NCI-H128 (cell line): ENCODE results near the gene TRIM29.
A peak's percentile ranks its signal among the peaks of the same experiment; 100 is the strongest.

Source experiments
- DNase-seq: peaks from one replicate; lab custom pipeline; 2025; ENCODE audit not compliant: unreplicated experiment; lab: John Stamatoyannopoulos, UW

The TRIM29 gene

DNA sequence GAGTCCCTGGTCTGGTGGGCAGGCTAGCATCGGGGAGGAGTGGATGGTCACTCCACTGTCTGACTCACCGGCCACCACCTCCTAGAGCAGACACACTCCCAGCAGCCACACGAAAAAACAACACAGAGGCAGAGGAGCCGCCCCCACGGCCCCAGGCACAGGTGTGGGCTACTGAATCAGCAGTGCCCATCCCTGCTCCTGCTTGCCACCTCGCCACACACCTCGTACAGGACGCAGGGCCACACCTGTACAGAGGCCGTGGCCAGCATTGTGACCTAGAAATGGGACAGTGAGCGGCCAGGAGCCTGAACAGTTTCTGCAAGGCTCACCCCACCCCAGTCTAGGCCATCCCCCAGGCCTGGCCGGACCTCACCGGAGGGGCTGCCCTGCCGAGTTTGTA is 14.0 kb downstream of the TRIM29 start:
- DNase-seq = no peak

DNA sequence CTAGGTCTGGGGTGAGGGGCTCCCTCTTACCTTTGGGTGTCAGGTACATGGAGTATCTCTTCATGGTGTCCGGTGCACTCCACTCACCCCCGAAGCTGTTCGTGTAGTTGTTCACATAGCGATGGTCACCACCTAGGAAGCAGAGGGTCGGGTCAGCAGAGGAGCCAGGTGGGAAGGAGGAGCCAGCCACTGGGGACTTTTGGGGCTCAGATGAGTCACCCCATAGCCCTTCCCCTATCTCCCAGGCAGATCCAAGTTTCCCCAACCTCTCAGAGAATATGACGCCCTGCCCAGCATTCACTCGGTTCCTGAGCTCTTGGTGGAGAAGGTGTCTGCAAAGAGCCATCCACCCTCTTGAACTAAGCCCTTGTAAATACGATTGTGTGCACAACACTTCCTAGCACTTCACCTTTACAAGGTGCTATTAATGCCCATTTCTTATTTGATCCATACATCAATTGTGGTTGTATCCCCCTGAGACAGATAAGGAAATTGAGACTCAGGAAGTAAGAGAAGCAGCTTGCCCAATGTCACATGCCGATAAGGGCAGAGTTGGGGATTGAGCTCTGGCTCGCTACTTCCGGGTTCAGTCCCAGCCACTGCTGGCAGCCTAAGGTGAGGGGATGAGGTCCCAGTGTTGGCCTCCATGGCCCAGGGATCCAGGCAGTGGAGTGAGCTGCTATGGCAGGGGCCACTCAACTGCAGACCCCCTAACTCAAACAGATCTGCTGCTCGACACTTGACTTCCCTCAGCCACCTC is 14.8 kb downstream of the TRIM29 start:
- DNase-seq = no peak

DNA sequence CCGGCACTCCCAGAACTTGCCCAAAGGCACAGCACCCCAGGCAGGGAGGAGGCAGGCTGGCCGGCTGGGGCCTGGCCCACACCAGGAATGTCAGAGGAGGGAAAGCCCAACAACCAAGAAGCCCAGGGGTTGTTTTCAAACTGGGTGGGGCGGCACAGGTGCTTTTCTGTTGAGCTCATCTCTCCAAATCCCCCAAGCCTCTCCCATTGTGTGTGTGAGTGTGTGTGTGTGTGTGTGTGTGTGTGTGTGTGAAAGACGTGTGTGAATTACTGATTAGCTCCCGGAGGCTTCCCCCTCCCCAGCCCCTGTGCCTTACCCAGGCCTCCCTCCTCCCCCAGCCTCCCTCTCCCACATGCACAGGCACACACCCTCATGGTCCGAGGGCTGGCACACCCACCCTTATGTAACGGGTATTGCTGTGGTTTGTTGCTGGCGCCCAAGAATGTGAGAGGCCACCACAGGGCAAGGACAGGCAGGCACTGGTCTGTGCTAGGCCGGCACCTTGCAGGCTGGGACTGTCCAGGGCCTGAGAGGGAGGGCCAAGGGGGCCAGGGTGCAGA is 15.9 kb downstream of the TRIM29 start:
- no peak for DNase-seq

DNA sequence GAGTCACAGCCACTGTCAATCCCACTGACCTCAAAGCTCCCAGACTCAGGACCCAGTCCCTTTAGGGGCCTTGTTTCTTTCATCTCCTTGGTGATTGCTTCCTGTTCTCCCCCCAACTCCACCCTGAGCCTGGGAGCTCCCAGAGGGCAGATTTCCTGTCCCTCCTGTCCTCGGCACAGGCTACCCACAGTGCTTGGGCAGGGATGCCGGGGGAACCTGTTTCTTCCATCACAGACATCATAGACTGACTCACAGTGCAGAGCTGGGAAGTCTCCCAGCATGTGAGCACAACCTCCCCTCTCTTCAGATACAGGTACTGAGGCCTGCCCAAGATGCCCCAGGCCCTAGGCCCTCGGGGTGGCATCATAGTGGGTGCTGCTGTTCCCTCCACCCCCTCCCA is 16.6 kb downstream of the TRIM29 start:
- DNase-seq = no peak

DNA sequence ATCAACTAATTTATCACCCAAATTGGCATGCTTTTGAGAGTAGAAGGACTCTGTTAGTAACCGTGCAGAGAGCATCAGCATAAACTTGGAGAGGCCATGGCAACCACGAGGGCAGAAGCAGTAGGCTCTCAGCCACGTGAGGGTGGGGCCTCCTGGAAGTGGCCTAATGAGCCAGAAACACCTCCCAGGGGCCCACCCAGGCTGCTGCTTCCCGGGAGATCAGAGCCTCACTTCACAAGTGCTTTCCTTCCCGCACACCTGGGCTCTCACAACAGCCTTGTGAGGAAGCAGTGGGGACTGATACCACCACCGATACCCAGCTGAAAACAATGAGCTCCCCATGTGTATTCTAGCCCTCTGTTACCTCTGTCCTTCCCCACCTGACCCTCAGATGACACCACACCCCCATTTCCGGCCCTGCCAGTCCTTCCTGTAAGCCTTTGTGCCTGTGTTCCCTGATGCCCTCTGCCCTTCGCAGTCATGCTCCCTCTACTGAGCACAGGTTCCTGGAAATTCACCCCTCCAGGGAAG is 17.0 kb downstream of the TRIM29 start:
- DNase-seq = no peak

DNA sequence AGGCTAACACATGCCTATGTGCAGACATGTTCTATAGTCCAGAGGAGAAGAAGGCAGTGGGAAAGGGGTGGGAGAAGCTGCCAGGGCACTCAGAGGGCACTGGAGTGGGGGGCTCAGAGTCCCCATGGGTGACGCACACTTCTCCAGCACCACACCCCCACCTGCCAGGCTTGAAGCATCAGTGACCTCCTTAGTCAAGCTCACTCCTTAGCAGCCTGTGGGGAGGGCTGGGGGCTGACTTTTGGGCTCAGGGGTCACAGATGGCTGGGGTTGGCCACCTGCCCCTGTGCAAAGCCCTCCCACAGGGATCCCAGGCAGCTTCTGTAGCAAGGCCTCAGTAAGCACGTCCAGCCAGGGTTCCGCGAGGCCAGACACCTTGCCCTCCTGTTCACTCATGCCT is 18.8 kb downstream of the TRIM29 start:
- no peak for DNase-seq

DNA sequence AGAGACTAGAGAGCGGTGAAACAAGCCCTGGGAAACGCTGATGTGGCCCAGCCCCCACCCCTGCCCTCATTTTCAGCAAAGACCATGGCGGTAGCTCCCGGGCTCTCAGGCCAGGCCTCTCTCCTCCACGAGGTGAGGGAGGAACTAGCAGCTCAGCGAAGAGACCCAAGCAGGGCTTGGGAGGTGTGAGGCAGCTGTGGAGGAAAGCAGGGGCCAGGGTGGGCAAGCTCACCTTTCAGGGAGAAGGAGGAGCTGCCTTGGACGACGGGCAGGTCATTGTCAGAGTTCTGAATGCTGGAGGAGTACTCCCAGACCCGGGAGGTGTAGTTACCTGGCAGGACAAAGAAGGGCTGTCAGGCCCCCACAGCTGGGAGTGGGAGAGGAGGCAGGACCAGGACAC is 19.9 kb downstream of the TRIM29 start:
- no peak for DNase-seq

DNA sequence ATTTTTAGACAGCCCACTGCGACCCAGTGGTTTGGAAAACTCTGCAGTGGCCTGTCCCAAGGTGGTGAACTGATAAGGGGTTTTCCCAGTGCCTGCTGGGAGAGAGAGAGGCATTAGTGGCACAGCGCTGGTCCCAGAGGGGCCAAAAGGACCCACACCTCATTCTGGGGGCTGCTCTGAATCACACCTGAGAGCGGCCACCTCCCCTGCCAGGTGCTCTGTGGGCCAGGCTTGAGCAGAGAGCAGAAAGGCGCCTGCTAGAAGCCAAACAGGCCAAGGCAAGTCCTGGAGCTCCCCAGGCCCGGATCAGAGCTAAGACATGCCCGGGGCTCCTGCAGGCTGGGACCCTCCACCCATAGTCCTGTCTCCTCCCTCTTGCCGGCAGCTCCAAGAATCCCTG is 20.9 kb downstream of the TRIM29 start:
- no peak for DNase-seq

DNA sequence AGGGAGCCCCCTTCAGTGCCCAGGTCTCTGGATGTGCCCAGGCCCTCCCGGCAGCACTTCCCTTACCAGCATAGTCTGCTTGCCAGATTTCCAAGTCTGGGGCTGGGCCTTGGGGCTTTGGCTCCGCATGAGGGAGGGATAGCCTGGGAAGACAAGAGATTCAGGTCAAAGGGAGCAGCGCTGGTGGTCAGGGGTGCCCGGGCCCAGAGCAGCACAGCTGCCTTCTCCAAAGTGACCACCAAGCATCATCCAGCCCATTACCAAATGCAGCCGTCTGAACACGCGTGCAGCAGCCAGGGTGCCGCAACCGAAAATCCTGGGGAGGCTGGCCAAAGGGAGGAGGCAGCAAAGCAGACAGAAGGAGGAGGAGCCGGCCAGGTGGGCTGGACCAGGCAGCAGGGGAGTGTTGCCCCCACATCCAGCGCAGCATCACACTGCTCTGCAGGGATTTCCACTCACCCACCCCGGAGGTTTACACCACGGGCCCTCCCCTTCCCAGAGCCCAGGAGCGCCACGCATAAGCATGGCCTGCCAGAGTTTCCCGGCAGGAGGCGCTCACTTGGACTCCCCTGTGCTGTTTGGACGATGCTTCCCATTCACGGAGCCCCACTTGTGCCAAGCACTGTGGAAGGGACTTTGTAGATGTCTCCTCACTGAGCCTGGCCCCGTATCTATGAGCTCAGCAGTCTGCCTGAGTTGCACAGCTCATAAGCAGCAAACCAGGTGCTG is 22.5 kb downstream of the TRIM29 start:
- DNase-seq = no peak

DNA sequence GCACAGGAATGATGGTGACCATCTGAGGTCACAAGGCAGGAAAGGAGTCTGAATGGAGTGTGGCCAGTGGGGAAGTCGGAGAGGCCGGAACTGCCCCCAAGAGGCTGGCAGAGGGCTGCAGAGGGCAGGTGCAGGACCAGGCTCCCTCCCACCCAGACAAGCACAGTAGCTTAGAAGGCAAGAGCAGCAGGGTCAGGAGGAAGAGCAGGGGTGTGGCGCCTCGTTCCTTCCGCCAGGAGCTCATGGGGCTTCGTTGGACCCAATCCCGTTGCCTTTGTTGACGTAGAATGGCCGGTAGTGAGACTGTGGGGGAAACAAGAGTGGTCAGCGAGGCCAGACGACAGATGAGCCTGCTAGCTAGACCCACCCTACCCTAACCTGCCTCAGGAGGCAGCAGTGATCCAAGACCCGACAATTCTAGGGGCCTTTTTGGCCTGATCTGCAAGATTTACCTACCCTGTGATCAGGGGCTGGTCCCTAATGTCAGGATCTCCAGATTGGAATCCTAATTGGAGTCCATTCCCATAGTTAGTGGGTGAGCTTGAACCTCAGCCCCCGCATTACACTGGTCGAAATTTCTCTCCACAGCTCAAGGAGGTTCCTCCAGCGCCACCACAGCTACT is 25.6 kb downstream of the TRIM29 start:
- no peak for DNase-seq

DNA sequence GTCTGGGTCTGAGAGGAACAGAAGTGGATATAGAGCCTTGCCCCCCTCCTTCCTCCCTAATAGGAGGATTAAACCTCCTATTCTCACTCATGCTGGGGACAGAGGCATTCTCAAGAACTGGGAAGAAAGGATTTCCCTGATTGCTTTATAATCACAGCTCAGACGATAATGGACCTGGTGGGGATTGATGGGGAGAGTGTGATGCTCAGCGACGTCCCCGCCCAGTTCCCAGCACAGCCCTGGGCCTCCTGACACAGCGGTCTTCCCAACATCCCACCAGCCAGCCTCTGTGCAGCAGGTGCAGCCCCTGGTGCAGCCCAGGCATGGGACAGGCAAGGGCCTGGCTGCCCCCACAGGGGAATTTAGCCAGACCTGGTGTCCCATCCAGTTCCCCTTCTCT is 28.4 kb downstream of the TRIM29 start:
- no peak for DNase-seq

DNA sequence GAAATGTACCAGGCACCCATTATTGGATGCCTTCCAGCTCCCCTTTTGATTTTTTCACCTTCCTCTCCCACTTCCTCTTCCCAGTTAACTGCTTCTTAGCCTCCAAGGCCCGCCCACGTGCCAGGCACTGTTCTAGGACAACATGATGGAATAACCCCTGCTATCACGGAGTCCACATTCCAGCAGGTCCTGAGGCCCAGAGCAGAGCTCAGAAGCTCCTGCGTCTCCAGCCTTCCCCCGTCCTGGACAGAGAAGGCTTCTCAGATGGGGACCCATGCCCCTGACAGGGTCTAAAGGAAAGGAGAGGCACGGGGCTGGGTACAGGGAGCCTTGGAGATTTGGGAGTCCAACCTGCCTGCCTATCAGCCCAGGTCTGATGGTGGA is 29.1 kb downstream of the TRIM29 start:
- no peak for DNase-seq

DNA sequence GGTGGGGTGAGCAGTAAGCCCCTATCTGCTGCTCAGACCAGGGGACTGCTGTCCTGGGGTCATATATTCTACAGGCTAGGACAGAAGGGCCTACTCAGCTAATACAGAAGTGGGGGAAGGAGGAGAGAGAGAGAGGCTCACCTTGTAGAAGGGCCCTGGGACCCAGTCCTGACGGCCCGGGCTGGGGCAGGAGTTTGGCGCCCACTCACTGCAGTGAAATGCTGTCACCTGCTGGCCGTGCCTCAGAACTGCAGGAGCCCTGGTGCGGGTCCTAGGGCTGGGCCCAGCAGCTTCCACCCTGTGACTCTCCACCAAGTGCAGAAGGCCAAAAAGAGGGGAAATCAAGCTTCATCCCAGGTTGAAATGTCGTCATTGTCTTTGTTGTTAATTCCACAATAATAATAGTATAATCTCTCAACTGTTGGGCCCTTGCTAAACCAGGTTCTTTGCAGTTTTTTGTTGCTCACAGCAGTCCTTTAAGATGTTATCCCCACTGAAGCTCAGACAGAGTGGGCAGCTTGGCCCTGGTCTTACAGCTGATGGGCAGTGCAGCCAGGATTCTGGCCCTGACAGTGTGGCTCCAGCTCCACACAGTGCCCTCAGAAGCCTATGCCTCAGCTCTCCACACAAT is 29.6 kb downstream of the TRIM29 start:
- DNase-seq = peak; percentile 47

DNA sequence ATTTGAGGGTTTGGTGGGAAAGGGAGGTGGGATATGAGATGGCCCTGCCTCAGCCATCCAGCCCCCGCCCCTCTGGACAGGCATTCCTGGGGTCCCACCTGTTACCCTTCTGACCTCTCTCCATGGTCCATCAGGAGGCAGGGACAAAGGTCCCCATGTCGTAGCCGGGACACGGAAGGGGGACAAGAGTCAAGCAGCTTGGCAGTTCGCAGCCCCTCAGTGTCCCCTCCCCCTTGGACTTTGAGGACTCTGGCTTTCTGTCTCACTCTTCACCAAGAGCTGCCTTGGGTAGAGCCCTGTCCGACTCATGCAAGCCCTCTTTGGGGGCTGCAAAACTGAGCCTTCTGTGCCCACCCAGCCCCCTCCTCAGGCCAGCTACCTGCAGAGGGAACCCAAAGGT is 30.2 kb downstream of the TRIM29 start:
- DNase-seq = no peak

DNA sequence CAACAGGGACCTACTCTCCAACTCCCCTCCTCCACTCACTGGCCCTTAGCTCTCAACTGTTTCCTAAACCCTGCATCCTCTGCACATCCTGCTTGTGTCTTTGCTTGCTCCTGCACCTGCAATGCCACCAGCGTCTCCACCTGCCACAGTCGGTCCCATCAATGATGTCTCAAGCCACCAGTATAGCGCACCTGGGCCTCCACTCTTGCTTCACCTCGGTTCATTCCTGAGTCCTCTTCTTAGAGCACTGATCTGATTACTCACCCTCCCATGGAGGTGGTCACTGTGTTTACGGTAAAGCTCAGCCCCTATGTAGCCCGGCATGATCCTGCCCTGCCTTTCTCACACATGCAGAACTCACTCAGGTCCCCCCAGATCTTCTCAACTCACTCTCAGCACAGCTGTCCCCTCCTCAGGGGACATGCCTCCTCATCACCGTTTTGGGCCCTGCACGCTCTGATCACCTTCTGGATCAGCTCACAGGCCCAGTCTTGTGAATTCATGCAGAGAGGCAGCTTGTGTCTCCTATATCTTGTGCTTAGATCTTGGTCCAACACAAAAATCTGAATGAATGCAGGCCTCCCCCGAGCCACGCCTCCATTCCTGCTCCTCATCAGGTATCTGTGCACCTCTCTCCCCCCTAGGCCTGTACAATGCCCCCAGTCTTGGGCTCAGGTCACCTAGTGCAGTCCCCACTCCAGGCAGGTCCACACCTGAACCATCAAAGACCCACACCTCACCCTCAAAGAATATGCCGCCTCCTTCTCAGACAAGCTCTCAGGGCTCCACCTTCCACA is 31.4 kb downstream of the TRIM29 start:
- DNase-seq = no peak

DNA sequence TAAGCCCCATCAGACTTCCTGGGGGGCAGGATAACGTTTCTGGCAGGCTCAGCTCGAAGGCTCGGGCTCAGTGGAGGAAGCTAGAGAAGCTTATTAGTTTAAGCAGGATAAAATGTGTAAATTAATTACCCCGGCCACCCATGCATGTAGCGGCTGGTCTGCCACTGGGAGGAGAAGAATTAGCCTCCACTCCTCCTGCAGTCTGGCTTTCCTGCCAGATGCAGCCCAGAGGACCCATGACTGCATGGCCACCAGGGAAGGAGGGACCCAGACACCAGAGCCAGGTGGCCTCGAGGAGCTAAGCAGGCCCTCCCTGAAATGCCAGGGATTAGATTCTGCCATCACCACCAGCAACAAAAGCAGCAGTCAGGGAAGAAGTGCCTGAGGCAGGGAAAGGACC is 32.3 kb downstream of the TRIM29 start:
- DNase-seq = no peak

DNA sequence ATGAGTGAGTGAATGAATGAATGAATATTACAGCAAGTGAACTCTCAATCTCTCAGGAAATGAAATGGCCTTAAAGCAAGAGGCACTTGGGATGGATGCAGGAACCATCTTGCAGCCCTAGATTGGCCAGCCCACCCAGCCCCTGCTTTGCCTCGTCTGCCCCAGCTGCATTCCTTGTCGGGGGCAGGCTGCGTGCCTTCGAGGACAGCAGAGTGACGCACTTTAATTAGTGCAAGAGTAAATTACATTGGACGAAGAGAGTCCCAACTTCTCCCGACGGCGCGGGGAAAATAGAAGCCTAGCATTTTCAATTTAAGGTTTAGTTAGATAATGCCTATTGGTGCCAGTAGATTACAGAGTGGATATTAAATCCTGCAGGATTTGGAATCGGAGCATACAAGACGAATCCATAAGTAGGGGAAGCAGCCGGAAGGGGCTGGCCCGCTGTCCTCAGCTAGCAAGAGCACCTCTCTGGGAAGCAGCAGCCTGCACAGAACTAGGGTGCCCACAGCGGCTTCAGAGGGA is 33.8 kb downstream of the TRIM29 start:
- DNase-seq = no peak

DNA sequence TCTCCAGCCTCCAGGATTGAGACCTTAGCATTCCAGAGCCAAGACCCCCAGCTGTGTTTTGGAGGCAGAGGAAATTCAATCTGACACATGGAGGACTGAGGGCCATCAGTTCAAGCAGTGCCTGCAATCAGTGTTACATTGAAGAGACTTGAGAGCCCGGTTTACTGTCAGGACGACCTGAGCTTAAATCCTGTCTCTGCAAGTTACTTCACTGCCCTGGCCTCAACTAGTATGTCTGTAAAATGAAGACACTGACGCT is 35.1 kb downstream of the TRIM29 start:
- no peak for DNase-seq

DNA sequence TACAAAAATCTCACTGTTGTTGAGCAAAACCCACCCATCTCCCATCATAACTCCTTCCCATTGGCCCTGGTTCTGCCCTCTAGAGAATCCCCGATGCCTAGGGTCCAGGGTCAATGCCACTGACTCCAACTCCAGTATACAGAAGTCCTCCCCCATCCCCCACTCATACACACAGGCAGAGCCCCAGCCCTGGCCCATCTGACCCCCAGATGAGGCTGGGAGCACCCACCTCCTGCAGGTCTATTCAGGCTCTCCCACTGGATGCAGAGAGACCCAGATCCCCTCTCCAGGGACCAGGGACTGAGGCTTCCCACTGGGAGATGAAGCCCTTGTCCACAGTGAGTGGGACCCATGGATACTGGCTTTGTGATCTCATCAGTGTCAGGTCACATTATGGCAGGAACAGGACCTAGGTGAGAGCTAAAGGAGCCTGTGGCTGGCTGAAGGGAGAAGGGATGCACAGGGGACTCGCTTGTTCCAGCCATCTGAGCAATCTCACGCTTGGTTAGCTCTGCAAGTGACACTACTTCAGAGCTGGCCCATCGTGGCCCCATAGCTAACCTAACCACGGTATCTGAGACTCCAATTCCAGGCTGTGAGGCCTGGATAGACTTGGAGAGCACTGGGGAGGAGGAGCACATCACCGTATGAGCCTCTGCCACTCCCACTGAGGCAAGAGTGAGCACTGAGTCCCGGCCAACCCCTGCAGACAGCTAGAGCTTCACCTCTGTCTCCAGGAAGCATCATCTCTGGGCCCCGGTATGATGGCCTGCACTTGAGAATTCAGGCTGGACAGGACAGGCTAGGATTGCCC is 35.7 kb downstream of the TRIM29 start:
- no peak for DNase-seq
